Right ventricle myocardium superior (tissue), 1 donor: ENCODE measurements around the gene DCAF4. TPM values are rescaled to one million over a fixed set of nuclear protein-coding genes. Genes with fewer than 3 reads are reported as not detected.
"Not testable (repeated sequence)": the region's sequence is repeated elsewhere in the genome, so short reads cannot be mapped to it uniquely, and the experiment has no call there.

Experiments
- ATAC-seq: fragments of 200-7000 bp; cut with Tn5 transposase; one replicate; pipeline ENCODE4 v1.9.1; 2020; ENCODE audit warnings: mild to moderate bottlenecking; ENCODE audit not compliant: poor library complexity
- DNase-seq: peaks from one replicate; pipeline ENCODE4 v3.0.0-alpha.2; 2020
- intact Hi-C: fragments of 100-400 bp; cut with DNase I; formaldehyde crosslinking; loops from one replicate; pipeline ENCODE4 v1.11.2; 2022
- total RNA-seq: library from RNA; stranded (reverse); fragmentation: NEBNext Ultra II Directional; extraction: Animal tissue kit (Norgen Biotek cat#: 25700); gene quantifications from one replicate; pipeline ENCODE4 v1.2.1, GENCODE V29; 2021
- donor health status: DM: no; HTN: yes; CAD: no; lungs with severe emphysema.

Gene DCAF4
- total RNA-seq, 1 donor from 2014 or later, result 5.5 TPM

DNA sequence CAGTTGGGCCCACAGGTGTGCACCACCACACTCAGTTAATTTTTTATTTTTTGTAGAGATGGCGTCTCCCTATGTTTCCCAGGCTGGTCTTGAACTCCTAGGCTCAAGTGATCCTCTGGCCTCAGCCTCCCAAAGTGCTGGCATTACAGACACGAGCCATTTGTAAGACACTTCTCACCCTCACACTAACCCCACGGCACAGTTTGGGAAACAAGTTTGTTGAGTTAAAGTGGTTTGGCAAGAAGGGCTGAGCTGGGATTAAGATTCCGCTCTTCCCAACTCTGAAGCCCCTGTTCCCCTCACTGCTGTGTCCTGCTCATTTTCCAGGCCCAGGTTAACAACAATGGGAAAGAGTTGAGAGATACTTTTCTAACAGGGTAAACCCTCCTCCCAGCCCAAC, 34.8 kb downstream of the DCAF4 start:
- intact Hi-C loops, DNase-seq, ATAC-seq: not testable (repeated sequence)

DNA sequence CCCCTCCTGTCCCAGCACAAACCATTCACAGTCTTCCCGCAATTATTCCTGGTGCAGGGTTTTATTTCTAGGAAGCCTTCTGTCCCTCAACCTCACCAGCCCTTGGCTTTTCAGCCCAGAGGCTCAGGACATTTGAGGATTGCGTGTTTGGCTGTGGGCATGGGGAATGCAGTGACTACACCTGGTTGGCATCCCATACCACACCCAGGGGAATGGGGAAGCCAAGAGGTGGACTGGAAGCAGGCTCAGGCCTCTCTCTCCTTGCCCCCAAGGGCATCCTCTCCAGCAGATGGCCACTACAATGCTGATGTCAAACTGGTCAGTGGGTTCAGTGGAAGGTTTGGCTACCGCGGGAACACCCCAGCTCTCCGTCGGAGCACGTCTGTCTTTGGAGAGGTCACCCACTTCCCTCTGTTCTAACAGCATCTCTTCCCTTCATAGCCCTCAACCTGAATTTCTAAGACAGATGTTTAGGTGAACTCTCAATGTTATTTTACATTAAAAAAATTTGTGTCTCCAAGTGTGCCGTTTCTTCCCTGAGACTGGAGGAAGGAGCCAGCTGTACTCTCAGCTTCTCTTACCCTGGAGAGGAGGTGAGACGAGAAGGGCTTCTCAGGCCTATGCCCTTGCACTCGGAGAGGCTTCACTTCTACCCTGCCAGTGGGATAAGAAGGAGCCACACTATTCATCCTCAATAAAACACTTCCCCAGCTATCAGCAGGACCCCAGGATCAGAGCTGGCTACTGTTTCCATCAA, 35.5 kb downstream of the DCAF4 start:
- intact Hi-C loops, result no loop called here
- ATAC-seq (no peak), DNase-seq (no peak)

DNA sequence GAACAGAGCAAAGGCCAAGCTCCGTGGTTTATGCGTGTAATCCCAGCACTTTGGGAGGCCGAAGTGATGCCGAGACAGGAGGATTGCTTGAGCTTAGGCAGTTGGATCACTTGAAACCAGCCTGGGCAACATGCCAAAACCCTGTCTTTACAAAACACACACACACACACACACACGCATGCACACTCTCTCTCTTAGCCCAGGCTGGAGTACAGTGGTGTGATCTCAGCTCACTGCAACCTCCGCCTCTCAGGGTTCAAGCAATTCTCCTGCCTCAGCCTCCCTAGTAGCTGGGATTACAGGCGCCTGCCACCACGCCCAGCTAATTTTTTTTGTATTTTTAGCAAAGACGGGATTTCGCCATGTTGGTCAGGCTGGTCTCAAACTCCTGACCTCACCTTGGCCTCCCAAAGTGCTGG, 36.1 kb downstream of the DCAF4 start:
- intact Hi-C loops, DNase-seq, ATAC-seq: not testable (repeated sequence)

DNA sequence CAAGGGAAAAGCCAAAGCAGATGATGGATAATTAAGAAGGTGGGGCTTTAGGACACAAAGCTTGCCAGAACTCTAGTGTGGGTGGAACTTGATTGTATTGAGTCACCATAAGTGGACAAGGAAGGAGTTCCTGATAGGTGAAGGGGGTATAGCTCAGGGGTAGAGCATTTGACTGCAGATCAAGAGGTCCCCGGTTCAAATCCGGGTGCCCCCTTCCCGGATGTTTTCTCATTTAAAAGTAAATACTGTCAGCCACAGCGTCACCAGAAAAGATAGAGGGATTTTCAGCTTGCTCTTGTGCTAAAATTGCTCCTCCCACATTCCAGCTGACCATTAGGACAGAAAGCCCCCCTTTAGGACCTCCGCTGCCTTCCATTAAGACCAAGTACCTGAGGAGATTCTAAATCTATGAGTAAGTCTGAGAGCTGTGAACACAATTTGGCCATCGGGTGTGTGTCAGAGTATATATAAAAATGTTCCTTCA, 36.6 kb downstream of the DCAF4 start:
- peak; percentile 27 for ATAC-seq
- intact Hi-C loops, result no loop called here
- no peak for DNase-seq

DNA sequence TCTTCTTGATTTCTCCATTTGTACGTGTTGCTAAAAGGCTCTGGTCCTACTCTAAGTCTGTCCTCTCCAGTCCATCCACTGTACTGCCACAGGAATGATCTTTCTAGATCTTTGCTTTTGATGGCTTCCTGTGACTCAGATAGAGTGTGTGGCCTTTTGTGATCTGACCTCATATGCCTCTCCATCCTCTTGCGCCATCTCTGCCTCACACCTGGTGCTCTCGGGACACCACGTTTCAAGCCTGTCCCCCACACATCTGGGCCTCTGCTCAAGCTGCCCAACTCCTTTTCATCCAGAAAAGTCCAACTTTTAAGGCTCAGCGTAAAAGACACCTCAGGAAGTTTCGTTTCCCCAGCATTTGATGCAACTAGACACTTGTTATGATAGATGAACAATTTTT, 39.0 kb downstream of the DCAF4 start:
- ATAC-seq (no peak), DNase-seq (no peak)
- intact Hi-C loops, result no loop called here

DNA sequence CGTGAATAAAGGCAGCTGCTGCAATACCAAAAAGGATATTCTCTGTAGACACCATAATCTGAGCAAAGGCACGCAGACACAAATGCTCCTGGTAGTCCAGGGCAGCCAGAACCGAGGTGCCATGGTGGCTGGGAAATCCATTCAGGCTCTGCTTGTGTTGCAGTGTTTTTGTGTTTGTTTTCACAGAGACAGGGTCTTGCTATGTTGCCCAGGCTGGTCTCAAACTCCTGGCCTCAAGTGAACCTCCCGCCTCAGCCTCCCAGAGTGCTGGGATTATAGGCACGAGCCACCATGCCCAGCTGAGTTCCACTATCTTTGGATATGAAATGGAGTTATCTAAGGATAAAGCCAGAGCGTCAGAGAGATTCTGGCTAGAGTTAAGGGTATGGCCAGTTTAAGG, 39.8 kb downstream of the DCAF4 start:
- DNase-seq (no peak), ATAC-seq (no peak)
- intact Hi-C loops, result no loop called here

DNA sequence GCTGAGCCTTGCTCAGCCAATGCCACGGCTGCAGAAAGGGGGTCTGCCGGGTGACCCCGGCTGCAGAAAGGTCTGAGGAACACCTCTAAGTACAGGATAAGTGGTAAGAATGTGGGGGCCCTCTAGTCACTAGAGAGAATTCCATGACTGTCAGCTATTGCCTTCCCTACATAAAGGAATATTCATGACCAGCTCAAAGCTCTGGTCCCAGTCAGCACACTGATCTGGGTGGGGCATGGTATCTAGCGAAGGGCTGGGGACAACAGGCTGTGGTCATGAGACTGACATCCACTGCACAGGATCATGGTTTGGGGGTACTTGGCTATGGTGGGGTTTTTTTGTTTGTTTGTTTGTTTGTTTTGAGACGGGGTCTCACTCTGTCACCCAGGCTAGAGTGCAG, 42.1 kb downstream of the DCAF4 start:
- no peak for ATAC-seq
- DNase-seq, result no peak
- intact Hi-C loops, result no loop called here

DNA sequence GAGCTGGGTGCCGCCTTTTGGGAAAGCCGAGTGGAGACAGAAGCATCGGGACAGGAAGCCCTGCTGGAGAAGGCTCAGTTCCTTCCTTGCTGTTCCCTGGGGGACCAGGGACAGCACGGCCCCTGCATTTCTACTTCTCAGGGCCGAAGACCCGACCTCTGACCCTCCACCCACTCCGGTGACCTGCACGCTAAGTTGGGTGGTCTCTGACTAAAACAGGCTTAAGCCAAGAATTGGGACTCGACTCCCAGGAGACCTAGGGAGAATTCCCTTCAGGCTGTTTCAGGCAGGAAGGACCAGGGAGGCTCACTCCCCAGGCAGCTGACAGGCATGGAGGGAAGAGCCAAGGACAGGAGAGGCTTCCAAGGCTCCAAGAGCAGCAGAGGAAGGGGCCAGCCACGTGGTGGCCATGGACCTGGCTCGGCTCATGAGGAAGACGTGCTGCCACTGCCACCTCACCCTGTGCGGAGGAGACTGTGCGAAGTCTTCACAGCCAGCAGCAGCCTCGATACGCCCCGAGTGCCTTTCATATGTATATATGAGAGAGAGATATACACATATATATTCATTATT, 43.9 kb downstream of the DCAF4 start:
- intact Hi-C loops, result no loop called here
- no peak for ATAC-seq
- no peak for DNase-seq

DNA sequence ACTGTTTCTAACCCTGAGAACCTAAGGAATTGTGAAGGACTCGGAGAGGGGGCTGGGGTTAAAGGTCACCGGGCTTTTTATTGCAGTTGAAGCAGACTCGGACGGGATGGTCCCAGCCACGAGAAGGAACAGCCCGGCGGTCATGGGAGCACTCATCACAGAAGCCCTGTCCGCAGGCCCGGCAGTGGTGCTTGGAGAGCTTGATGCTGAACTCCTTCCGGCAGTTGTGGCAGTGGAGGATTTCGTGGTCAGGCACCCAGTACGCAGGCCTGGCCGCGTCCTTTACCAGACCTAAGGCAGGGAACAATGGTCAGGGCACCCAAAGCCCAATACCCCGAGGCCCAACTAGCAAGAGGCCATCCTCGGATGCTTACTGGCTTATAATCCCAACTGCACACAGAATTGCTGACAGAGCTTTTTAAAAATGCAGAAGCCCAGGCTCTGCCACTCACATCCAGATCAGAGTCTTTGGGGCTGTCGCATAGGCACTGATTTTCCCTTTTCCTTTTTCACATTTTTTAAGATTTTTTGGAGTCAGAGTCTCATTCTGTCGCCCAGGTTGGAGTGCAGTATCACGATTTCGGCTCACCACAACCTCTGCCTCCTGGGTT, 44.7 kb downstream of the DCAF4 start:
- ATAC-seq (no peak), DNase-seq (no peak)
- intact Hi-C loops, result no loop called here

DNA sequence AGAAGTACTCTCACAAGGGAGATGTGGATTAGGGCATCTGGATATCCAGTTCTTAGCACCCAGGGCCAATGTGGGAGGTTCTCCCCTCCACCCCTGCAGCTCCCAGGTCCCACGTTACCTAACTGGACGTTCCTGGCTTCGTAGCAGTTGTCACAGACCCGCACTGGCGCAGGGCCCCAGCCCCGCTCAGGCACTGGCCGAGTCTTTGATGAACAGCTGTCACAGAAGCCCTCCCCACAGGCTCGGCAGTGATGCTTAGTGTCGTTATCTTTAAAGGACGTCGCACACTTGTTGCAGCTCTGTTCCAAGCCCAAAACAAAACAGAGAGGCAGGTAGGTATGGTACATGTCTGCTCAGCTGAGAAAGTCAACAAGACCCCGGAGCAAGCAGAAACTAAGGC, 48.4 kb downstream of the DCAF4 start:
- intact Hi-C loops, result no loop called here
- no peak for ATAC-seq
- no peak for DNase-seq

DNA sequence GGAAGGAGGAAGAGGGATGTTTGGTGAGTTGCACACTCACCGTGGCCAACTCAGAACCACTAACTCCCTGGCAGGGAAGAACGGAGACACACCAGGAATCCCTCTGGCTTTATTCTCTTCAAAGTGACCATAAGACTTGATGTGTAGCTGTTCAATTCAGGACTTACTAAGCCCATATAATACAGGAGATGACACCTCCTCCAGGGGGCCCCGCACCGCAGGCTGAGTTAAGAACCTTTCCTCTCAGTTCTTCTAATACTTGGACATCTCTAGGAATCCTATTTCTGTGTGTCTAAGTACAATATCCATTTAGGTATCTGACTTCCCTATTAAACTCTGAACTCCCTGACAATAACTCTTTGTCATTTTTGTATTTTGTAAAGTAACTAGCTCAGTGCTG, 49.5 kb downstream of the DCAF4 start:
- no peak for DNase-seq
- intact Hi-C loops, result no loop called here
- ATAC-seq, result no peak

DNA sequence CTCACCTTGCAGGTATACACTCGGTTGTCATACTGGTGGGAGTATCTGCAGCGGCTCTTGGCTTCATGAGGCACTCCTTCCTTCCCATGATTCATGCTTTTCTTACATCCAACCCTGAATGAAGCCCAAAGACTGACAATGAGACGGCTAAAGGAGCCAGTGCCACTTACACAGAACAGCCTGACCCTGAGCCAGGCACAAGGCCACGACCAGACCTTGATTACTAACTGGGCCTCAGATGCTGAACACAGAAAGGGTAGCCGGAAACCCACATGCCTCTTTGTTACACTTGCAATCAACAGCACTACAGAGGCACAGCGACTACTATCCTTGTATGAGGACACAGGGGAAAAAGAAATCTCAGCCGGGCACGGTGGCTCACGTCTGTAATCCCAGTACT, 52.6 kb downstream of the DCAF4 start:
- DNase-seq (no peak), ATAC-seq (no peak)
- intact Hi-C loops, result no loop called here

DNA sequence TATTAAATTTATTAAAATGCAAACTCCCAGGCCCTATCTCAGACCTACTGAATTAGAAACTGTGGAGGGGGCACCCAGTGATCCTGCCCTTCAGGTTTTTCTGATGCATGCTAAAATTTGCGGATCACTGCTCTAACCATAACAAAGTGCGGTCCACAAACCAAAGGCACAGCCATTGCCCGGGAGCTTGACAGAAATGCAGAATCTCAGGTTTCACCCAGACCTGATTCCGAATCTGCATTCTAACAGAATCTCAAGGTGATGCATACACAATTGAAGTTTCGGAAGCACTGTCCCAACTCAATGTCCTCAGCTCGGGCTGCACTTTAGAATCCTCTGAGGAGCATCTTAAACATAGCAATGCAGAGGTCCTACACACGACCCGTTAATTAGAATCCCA, 54.6 kb downstream of the DCAF4 start:
- intact Hi-C loops, result no loop called here
- ATAC-seq (no peak), DNase-seq (no peak)

DNA sequence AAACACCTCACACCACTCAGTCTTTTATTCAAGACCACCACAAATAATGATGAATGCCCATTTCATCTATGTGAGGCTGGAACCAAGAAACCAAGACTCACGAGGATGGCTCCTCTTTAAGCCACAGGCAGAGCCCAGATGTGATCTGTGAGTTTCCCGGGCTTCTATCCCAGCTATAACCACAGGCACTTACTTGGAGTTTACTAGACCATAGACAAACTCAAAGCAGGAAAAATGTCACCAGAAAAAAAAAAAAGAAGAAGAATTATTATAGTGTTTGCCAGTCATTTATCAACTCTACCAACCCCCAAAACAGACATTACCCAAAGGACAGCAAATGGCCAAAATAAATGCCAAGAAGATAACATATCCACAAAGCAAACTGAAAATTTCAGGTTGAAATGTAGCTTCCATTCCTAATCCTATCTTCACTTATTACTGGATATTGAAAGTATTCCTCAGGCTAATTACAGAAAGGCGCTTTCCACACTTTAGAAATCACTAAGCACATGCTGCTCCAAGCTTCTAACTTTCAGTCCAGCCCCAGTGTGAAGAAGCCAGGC, 56.0 kb downstream of the DCAF4 start:
- DNase-seq, result no peak
- intact Hi-C loops, result no loop called here
- no peak for ATAC-seq

DNA sequence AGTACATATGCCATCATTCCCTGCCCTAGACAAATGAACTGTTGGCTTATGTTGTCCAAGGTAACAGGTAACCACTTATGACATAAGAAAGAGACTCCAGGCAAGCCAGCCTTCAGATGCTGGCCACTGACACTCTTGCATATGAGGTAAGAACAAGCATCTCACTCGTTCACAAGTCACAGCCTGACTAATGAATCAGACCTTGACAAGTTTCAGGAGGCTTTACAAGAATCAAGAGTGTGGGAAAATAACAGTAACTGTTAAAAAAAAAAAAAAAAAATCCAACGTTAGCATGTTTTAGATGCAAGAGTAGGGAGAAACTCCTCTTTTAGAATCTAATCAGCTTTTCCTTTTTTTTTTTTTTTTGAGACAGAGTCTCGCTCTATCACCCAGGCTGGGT, 60.0 kb downstream of the DCAF4 start:
- no peak for DNase-seq
- no peak for ATAC-seq
- intact Hi-C loops, result no loop called here

DNA sequence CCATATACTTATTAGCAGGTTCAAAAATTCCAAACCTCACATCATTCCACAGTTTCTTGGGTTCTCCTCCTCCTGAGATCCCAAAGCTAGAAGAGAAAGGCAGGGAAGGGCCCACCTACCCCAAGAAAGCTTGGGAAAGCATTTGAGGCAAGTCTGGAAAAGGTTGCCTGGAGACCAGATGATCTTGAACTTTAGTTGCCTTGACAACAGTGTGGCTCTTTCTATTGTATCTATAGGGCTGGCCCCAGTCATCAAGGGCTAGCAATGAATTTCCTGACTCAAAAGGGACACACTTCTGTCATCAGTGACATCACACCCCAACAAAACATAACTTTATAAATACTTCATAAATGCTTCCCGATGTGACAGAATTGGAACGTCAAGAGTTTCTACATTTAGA, 60.6 kb downstream of the DCAF4 start:
- no peak for DNase-seq
- no peak for ATAC-seq
- intact Hi-C loops, result no loop called here

DNA sequence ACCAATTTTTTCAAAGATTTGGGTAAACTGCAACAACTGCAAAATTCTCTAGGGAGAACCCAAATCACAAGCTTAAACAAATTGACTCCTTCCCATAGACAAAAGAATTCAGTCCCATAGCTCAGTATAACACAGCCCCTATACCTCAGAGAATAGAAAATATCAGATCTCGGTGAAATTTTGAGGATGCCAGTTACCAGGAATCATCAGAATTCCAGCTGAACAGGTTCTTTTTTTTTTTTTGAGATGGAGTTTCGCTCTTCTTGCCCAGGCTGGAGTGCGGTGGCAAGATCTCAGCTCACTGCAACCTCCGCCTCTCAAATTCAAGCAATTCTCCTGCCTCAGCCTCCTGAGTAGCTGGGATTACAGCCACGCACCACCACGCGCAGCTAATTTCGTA, 63.9 kb downstream of the DCAF4 start:
- intact Hi-C loops, result no loop called here
- ATAC-seq, result no peak

DNA sequence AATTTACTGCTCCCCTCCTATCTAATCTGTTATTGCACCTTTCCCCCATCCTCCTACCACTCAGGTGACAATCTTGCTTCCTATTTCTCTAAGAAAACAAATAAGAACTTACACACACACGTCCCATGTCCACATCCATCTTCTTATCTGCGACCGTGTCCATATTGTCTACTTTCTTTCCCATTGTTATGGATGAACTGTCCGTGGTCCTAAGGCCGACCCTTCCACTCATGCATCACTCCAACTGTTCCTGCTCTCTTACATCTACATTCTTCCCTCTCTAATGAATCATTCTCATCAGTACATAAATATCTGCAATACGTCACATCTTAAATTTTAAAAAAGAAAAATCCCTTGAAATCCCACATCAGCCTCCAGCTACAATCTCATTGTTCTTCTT, 70.7 kb downstream of the DCAF4 start:
- intact Hi-C loops, result no loop called here
- DNase-seq, result no peak
- no peak for ATAC-seq

More for the DNA sequence above, 63.9 kb downstream of the DCAF4 start:
- no peak for DNase-seq

DNA sequence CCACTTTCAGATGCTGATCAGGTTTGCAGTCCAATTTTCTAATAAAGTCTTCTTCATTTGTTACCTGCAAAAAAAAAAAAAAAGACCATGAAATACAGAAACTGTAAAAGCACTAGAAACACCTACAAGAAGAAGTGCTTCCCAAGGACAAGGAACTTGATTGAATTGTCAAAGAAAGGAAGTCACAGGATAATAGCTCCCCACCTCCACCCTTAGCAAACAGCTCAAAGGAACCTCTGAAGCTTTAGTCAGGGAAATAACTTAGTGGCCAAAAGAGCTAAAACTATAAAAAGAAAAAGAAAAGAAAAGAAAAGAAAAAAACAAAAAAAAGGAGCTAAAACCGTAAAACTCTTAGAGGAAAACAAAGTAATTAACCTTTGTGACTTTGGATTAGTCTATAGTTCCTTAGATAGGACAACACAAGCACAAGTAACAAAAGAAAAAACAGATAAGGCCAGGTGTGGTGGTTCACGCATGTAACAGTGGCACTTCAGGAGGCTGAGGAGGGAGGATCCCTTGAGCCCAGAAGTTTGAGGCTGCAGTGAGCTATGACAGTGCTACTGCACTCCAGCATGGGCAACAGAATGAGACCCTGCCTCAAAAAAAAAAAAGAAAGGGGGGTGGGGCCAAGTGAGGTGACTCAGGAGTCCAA, 72.1 kb downstream of the DCAF4 start:
- no peak for DNase-seq
- intact Hi-C loops, result no loop called here
- no peak for ATAC-seq
